T-helper 2 cell treated with Interferon-gamma antibody and Interleukin-4, amounts not matched to agents 5 μg/mL and 100 μg/mL, for 36 hours (primary cell): ENCODE measurements around the gene PHF21A.

Experiments
- DNase-seq: peaks from one replicate; pipeline ENCODE4 v3.0.0; 2021; ENCODE audit warnings: low spot score
- H3K27ac Mint-ChIP-seq: one replicate; pipeline ENCODE4 v1.8.0; 2021; ENCODE audit warnings: mild to moderate bottlenecking, mixed read lengths
- H3K27me3 Mint-ChIP-seq: one replicate; pipeline ENCODE4 v1.8.0; 2021; ENCODE audit warnings: low read depth, mixed read lengths
- H3K36me3 Mint-ChIP-seq: one replicate; pipeline ENCODE4 v1.8.0; 2021; ENCODE audit warnings: low read depth, mixed read lengths
- H3K4me1 Mint-ChIP-seq: one replicate; pipeline ENCODE4 v1.8.0; 2021; ENCODE audit warnings: low read depth, mixed read lengths
- H3K4me3 Mint-ChIP-seq: one replicate; pipeline ENCODE4 v1.8.0; 2022; ENCODE audit warnings: mild to moderate bottlenecking, moderate library complexity, mixed read lengths
- H3K9me3 Mint-ChIP-seq: one replicate; pipeline ENCODE4 v1.8.0; 2021; ENCODE audit warnings: mixed read lengths

PHF21A gene

DNA sequence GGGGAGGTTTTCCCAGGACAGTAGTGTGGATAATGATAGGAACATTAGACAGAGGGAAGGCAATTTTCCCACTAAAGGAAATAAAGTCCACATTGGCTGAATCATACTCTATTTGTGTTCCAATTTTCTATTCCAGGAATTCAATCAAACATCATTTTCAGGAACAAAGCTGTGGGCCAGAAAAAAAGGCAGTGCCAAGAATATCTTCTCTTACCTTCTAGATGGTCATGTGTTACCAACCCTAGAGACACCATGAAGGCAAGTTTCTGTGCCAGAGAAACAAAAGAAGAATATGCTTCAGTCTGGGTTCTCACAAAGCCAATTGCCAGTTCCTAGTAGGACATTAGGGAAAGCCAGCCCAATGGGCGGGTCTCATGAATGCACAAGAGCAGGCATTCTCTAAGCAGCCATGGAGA lies 171.3 kb downstream of the PHF21A start:
- Mint-ChIP-seq H3K9me3 (no peaks in the 10 kb centered on the region), H3K4me3 (no peak overlapping the region), H3K36me3 (peaks cover 23% of the 10 kb centered on the region), H3K4me1 (no peaks in the 10 kb centered on the region), H3K27ac (no peak overlapping the region), H3K27me3 (no peaks in the 10 kb centered on the region)
- no peak for DNase-seq

DNA sequence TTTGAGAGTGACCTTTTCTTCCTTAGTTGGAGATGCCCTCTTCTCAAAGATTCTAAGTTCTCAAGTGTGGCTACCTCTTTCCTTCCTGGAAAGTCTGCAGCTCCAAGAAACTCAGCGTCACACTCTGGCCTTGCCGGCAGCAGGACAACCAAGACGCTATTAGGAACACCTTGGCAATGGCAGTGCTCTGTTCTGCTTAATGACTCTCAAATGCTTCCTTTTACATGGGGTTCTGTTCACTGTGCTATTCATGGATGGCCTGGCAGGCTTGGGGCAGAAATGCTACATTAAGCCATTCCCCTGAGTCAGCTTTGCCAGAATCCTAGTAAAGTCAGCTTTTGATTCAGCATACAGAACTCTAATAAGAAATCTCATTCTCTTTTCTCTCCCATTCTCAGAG lies 172.9 kb downstream of the PHF21A start:
- no peaks in the 10 kb centered on the region for H3K9me3 Mint-ChIP-seq
- DNase-seq = no peak
- no peak overlapping the region for H3K4me3 Mint-ChIP-seq
- H3K27me3 Mint-ChIP-seq = no peaks in the 10 kb centered on the region
- H3K4me1 Mint-ChIP-seq = no peaks in the 10 kb centered on the region
- H3K27ac Mint-ChIP-seq = peak overlapping the region; percentile 49
- peaks cover 25% of the 10 kb centered on the region for H3K36me3 Mint-ChIP-seq

DNA sequence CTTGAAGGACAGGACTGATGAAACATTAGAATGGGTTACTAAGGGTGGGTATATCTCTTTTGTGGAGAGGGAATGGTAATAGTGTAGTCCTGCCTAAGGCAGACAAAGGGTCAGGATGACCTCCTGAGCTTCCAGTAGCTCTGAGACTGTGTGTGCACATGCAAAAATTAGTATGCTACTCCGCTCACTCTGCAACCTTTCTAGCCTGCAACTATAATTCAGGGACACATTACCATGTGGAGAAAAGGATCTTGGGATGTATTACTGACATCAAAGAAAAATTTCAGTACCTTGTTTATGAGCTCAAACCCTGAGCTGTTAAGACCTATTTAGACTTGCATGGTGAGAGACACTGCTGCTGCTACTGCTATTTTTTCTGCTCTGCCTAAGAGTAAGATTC lies 173.4 kb downstream of the PHF21A start:
- Mint-ChIP-seq H3K36me3 (peaks cover 24% of the 10 kb centered on the region), H3K27ac (no peak overlapping the region), H3K4me1 (no peaks in the 10 kb centered on the region), H3K27me3 (no peaks in the 10 kb centered on the region), H3K4me3 (no peak overlapping the region), H3K9me3 (no peaks in the 10 kb centered on the region)
- no peak for DNase-seq

DNA sequence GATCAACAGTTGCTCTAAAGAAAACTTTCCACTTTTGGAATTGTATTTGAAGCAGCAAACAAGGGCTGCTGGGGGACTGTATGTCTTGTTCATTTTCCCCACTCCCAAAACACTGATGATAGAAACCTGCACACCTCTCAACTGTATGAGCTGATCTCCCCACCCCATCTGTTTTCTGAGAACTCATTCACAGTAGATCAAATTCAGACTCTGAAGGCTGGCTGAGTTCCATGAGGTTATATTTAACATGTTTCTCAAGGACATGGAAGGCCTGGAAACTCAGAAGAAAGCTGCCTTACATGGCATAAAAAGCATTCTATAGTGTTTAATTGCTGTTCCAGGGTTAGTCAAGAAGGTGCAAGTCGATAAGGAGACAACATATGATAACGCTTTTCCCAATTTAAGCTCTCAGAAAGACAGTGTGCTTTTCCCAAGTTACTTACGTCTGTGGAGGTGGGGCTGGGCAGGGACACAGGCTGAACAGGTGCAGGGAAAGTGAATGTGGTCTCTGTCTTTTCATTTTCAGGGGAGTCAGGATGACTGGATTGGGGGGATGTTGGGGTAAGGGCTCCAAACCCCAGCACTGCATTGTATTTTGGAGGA lies 175.8 kb downstream of the PHF21A start:
- no peak overlapping the region for H3K27ac Mint-ChIP-seq
- H3K4me1 Mint-ChIP-seq = no peaks in the 10 kb centered on the region
- no peaks in the 10 kb centered on the region for H3K9me3 Mint-ChIP-seq
- peaks cover 23% of the 10 kb centered on the region for H3K36me3 Mint-ChIP-seq
- H3K27me3 Mint-ChIP-seq = no peaks in the 10 kb centered on the region
- no peak overlapping the region for H3K4me3 Mint-ChIP-seq
- DNase-seq = no peak

DNA sequence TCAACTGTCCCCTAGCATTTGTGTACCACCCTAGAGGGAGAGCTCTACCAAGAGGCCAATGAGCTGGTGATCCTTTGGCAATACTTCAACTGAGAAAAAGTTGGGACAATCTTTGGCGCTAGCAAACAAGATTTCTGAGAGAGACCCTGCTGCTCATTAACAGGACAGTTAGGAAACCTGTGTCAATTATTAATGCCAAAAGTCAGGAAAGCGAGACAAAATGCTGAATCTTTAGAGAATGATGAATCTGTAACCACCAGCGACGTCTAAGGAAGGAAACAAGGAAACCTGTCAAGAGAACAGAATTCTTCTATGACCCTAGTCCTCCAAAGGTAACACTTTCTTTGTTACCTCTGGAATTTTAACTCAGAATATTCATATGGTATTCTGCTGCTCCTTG lies 178.9 kb downstream of the PHF21A start:
- Mint-ChIP-seq H3K36me3 (peaks cover 20% of the 10 kb centered on the region), H3K4me3 (no peak overlapping the region), H3K4me1 (no peaks in the 10 kb centered on the region), H3K27me3 (no peaks in the 10 kb centered on the region), H3K9me3 (no peaks in the 10 kb centered on the region), H3K27ac (no peak overlapping the region)
- DNase-seq = no peak

DNA sequence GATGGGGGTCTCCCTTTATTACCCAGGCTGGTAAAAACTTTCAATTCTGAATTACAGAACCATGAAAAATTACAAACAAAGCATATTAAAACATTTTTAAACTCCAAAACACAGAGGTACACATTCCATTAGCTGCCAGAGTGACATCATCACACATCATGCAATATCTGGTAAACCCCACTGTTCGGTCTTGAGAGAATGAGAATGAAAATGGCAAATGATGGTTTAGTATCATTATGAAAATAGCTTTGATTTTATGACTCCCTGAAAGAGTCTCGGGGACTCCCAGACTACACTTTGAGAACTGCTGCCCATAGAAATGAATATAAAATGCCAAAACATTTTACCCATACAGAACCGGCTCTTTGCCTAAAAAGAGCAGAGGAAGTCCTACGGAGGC lies 180.0 kb downstream of the PHF21A start:
- peak overlapping the region; percentile 27 for H3K27ac Mint-ChIP-seq
- no peaks in the 10 kb centered on the region for H3K27me3 Mint-ChIP-seq
- no peaks in the 10 kb centered on the region for H3K9me3 Mint-ChIP-seq
- H3K4me3 Mint-ChIP-seq = no peak overlapping the region
- H3K4me1 Mint-ChIP-seq = no peaks in the 10 kb centered on the region
- peaks cover 20% of the 10 kb centered on the region for H3K36me3 Mint-ChIP-seq
- no peak for DNase-seq

DNA sequence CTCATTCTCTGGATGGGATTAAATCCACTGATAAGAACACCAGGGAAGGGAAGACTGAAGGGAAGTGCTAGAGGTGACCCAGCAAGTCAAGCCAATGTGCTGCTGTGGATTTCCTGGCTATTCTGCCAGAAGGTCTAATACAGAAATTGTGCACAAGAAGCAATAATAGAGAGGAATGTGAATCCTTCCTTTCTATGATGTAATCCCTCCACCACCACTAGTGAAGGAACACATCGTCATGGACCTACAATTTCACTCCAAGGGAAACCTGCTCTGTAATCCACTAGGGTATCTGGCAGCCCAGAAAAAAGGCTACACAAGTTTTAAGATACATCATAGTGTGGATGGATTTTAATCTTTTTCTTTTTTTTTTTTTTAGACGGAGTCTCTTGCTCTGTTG lies 181.4 kb downstream of the PHF21A start:
- Mint-ChIP-seq H3K4me1 (no peaks in the 10 kb centered on the region), H3K36me3 (peaks cover 13% of the 10 kb centered on the region), H3K4me3 (no peak overlapping the region), H3K27me3 (no peaks in the 10 kb centered on the region), H3K27ac (peak overlapping the region; percentile 26), H3K9me3 (no peaks in the 10 kb centered on the region)
- no peak for DNase-seq

DNA sequence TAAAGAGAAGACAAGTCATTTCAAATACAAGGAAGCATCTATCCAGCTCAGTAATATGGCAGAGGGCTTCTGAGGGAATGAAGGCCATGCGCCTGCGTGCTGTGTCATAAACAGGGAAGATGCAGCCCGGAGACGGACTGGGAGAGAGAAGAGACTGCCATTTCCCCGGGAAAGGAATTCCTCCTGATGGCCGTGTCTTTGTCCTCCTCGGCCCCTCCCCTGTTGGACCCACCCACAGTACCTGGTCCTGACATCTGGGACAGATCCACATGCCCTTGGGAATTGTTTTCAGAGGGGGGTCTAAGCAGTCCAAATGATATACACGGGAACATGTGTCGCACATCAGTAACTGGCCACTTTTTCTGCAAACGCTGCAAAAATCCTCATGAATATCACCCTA lies 183.3 kb downstream of the PHF21A start:
- no peak overlapping the region for H3K4me3 Mint-ChIP-seq
- no peaks in the 10 kb centered on the region for H3K9me3 Mint-ChIP-seq
- H3K36me3 Mint-ChIP-seq = peaks cover 15% of the 10 kb centered on the region
- H3K27ac Mint-ChIP-seq = no peak overlapping the region
- no peaks in the 10 kb centered on the region for H3K27me3 Mint-ChIP-seq
- DNase-seq = no peak
- H3K4me1 Mint-ChIP-seq = no peaks in the 10 kb centered on the region

DNA sequence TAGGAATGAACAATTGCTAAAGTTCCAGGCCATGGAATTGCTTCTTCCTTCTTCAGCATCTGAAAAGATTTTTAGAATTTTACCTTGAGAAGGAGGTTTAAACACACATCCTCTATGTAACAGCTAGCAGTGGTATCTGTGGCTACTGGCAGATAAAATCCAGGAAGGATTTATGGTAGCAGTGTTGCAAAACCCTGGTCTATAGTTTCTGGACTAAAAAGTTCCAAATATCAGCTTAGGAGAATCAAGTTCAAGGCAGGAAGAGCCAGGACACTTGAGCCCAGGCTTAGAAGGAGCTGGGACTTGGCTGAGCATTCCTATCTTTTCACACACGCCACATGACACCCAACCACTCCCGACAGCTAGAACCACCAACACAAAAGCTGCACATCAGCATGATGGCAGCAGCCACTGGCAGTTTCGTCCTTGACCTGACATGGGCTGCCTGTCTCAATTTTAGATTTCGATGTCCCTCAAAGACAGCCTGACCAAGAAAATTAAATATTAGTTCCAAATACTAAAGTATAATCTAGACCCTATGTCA lies 184.7 kb downstream of the PHF21A start:
- H3K36me3 Mint-ChIP-seq = peaks cover 19% of the 10 kb centered on the region
- no peaks in the 10 kb centered on the region for H3K27me3 Mint-ChIP-seq
- H3K4me3 Mint-ChIP-seq = no peak overlapping the region
- no peaks in the 10 kb centered on the region for H3K9me3 Mint-ChIP-seq
- no peak overlapping the region for H3K27ac Mint-ChIP-seq
- no peak for DNase-seq
- no peaks in the 10 kb centered on the region for H3K4me1 Mint-ChIP-seq

DNA sequence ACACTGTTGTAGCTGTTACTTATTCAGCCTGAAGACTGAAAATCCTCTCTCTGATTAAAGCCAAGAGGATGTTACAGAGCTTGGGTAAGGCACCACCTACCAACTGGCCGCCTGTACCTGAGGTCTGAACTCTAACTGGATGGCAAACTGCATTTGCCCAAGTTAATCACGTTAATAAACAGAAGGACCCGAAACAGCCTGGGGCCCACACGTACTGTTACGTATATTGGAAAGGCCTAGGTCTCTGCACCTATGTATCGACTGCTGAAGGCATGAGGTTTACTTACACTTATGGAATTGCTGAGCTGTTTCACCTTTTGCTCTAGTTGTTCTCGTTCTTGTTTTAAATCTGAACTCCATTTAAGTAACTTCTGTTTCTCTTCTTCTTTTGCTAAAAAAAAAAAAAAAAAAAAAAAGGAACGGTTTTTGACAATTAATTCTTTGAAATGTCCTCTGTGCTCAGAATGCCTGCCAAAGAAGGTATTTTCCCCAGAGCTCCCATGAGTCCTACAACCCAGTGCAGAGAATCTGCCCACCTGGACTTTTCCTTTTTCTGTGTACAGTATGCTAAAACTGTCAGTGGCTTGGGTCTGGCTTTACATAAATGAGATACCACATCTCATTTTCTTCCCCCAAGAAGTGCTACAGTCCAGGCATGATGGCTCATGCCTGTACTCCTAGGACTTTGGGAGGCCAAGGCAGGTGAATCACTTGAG lies 185.7 kb downstream of the PHF21A start:
- Mint-ChIP-seq H3K4me3 (no peak overlapping the region), H3K4me1 (peaks cover 6% of the 10 kb centered on the region), H3K36me3 (peaks cover 19% of the 10 kb centered on the region), H3K27ac (no peak overlapping the region), H3K27me3 (no peaks in the 10 kb centered on the region), H3K9me3 (no peaks in the 10 kb centered on the region)
- no peak for DNase-seq

DNA sequence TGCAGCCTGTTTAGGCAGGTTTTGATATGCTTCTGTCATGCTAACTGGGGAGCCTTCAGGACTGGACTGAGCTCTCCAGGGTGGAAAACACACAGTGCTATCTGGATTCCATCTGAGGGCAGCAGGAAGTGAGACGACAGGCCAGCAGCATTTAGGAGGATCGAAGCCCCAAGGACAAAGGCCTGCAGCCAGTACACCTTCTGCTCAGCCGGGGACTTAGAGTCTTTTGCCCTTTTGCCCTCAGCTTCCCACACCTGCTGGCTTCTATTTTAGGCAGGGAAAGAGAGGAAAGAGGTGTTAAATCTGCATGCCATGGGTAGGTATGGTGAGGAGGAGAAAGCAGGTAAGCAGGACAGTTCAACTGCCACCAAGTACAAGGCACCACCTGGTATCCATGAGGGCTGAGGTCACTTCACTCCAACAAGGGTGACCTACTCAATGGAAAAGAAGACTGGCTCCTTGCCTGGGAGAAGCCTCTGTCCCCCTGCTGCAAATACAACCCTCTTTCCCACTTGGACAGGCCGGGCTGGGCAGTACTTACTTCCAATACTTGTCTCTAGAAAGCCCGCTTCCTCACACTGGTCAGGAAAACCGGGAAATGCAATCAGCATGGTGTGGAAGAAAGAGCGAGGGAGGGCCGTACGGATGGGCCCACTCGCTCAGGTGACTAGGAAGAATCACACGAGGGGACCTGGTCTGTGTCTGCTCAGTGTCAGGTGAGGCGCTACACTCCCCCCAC lies 186.5 kb downstream of the PHF21A start:
- Mint-ChIP-seq H3K4me1 (peaks cover 13% of the 10 kb centered on the region), H3K4me3 (no peak overlapping the region)
- DNase-seq = no peak

DNA sequence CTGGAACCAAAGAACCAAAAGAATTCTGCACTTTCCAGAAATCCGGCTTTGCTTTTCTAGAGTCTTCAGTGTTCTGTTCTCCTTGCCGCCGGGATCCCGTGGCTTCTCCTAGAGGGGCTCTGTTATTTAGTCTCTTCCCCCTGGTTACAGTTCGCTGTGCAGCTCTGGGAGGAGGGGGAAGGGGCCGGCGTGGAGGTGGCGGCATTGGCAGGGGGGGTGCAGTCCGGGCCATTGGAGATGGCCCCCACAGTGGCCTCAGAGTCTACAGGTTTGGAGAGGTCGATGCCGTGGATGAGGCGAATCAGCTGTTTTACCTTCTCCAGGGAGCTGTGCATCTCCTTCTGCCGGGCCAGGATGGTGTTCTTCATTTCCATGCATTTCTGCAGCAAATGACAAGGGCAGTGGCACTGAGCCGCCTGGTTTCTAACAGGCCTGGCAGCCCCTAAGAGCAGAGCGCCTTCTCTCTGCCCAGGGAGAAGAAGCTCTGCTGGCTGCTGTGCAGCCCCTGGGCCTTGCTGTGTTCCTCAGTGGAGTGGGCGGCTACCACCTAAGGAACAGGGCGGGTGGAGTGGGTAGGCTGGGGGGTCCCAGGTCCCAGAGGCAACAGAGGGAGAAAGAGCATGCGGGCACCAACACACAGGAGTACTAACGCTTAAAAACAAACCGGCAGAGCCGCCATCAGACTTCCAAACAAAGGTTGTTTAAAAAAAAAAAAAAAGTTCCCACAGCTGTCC lies 187.2 kb downstream of the PHF21A start:
- H3K4me1 Mint-ChIP-seq = peaks cover 18% of the 10 kb centered on the region

More for the DNA sequence above, 186.5 kb downstream of the PHF21A start:
- no peaks in the 10 kb centered on the region for H3K27me3 Mint-ChIP-seq
- H3K9me3 Mint-ChIP-seq = no peaks in the 10 kb centered on the region
- H3K36me3 Mint-ChIP-seq = peaks cover 22% of the 10 kb centered on the region
- no peak overlapping the region for H3K27ac Mint-ChIP-seq

DNA sequence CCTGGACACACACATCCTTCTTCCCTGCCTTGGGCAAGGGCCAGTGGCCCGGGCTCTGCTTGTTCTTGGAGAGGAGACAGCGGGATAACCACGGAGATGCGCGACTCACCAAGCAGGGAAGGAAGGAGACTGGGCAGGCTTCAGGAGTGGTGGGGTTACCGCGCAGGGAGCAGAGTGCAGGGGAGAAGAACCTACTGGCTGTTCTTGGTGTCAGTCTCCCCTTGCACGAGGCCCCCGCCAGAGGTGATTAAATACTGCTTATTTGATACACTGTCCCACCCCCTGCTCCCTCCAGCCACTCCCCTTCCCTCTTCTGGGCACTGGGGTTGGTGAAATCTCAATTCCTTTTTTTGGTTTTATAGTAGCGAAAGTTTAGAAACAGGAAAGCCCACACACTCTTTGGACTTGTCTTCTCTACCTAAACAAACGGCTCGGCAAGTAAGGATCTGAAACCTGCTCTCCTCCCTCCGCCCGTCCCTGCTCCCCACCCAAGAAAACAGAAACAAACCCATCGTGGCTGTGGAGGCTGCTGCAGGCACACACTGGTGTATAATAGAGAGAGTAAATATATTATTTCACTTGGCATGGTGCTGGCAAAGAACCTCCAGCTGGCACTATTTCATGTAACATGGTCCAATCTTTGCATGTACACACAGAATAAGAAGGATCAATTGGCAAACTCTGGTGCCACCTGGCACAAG lies 188.0 kb downstream of the PHF21A start:
- H3K36me3 Mint-ChIP-seq = peaks cover 21% of the 10 kb centered on the region
- no peaks in the 10 kb centered on the region for H3K9me3 Mint-ChIP-seq
- no peaks in the 10 kb centered on the region for H3K27me3 Mint-ChIP-seq
- H3K4me3 Mint-ChIP-seq = no peak overlapping the region
- H3K27ac Mint-ChIP-seq = no peak overlapping the region
- H3K4me1 Mint-ChIP-seq = peaks cover 18% of the 10 kb centered on the region
- no peak for DNase-seq

More for the DNA sequence above, 187.2 kb downstream of the PHF21A start:
- Mint-ChIP-seq H3K4me3 (no peak overlapping the region), H3K27me3 (no peaks in the 10 kb centered on the region), H3K9me3 (no peaks in the 10 kb centered on the region), H3K36me3 (peaks cover 22% of the 10 kb centered on the region), H3K27ac (no peak overlapping the region)
- no peak for DNase-seq
